Measurements from ENCODE around the gene ABCA7.
A peak's percentile ranks its signal among the peaks of the same experiment; 100 is the strongest.

ABCA7 gene, protein sequence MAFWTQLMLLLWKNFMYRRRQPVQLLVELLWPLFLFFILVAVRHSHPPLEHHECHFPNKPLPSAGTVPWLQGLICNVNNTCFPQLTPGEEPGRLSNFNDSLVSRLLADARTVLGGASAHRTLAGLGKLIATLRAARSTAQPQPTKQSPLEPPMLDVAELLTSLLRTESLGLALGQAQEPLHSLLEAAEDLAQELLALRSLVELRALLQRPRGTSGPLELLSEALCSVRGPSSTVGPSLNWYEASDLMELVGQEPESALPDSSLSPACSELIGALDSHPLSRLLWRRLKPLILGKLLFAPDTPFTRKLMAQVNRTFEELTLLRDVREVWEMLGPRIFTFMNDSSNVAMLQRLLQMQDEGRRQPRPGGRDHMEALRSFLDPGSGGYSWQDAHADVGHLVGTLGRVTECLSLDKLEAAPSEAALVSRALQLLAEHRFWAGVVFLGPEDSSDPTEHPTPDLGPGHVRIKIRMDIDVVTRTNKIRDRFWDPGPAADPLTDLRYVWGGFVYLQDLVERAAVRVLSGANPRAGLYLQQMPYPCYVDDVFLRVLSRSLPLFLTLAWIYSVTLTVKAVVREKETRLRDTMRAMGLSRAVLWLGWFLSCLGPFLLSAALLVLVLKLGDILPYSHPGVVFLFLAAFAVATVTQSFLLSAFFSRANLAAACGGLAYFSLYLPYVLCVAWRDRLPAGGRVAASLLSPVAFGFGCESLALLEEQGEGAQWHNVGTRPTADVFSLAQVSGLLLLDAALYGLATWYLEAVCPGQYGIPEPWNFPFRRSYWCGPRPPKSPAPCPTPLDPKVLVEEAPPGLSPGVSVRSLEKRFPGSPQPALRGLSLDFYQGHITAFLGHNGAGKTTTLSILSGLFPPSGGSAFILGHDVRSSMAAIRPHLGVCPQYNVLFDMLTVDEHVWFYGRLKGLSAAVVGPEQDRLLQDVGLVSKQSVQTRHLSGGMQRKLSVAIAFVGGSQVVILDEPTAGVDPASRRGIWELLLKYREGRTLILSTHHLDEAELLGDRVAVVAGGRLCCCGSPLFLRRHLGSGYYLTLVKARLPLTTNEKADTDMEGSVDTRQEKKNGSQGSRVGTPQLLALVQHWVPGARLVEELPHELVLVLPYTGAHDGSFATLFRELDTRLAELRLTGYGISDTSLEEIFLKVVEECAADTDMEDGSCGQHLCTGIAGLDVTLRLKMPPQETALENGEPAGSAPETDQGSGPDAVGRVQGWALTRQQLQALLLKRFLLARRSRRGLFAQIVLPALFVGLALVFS (N-terminal part only)

DNA sequence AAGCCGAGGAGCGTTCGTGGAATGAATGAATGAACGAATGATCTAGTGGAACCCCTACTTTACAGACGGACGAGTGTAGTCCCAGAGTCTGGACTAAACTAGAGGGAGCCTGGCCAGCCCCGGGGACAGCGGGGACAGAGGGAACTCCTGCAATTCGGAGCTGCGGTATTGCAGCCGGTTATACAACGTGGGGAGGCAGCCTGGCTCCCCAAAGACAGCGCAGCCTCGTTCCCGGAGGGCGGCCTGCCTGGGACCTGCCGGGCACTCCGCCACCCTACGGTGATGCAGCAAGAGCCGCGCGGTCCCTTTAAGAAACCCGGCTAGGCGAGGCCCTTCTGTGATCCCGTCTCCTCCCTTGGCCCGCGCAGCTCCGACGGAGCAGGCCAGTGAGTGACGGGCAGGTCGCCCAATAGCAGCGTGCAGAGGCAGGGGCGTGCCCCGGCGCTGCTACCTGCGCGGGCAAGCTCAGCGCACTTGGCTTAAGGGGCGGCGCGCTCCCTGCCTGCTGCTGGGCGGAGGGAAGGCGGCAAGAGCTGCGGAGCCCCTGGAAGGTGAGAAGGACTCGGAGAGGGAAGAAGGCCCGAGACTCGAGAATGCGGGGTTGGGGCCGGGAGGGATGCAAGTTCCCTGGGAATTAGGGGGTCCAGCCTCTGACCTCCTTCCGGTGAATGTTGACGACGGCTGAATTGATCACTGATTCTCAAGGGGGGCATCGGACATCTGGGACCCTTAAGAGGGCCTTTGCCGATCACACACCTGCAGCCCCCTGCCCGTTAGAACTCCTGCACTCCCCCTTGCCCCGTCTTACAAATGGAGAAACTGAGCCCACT, at the start of gene ABCA7:
Gene ABCA7, plus strand, starts transcription at position 462 of the 830 bp plus-strand sequence. CDS start 1,255 bp downstream, outside the sequence.
- peak; percentile 98 for DNase-seq (ENCODE audit: low read depth, low spot score)
- in situ Hi-C loops (cut with HindIII; ENCODE audit: low sequenced_read_pairs): no loop called here
- TF ChIP-seq, protein P1, sequence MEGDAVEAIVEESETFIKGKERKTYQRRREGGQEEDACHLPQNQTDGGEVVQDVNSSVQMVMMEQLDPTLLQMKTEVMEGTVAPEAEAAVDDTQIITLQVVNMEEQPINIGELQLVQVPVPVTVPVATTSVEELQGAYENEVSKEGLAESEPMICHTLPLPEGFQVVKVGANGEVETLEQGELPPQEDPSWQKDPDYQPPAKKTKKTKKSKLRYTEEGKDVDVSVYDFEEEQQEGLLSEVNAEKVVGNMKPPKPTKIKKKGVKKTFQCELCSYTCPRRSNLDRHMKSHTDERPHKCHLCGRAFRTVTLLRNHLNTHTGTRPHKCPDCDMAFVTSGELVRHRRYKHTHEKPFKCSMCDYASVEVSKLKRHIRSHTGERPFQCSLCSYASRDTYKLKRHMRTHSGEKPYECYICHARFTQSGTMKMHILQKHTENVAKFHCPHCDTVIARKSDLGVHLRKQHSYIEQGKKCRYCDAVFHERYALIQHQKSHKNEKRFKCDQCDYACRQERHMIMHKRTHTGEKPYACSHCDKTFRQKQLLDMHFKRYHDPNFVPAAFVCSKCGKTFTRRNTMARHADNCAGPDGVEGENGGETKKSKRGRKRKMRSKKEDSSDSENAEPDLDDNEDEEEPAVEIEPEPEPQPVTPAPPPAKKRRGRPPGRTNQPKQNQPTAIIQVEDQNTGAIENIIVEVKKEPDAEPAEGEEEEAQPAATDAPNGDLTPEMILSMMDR (IDR thresholded peaks at IDR 0.05; ENCODE audit: low read depth, low read length): no peak
- peak within 1 kb of the TSS; percentile 62 for H3K4me3 ChIP-seq (ENCODE audit: low read depth, low read length)

DNA sequence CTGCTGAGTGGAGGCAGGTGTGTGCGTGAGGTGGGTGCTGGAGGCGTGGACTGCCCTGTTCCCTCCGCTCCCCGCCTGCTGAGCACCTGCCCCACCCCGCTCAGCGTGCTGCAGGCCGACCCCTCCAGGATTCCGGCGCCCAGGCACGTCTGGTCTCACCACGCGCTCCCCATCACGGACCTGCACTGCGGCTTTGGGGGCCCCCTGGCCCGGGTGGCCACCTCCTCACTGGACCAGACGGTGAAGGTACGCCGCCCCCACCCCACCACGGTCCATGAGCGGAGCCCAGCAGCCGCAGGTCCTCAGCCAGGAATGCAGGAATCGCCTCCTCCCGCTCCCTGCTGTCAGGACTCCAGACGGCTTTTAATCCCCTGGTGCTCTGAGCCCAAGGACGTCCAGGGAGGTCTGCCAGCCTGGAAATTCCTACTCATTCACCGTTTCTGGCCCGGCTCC, 49.8 kb upstream of the ABCA7 start:
- in situ Hi-C loops (cut with HindIII; ENCODE audit: low sequenced_read_pairs): no loop called here
- H3K4me3 ChIP-seq (ENCODE audit: low read depth, low read length): no peak overlapping the region
- DNase-seq (ENCODE audit: low read depth, low spot score): no peak
- TF ChIP-seq, protein P1 (IDR thresholded peaks at IDR 0.05; ENCODE audit: low read depth, low read length): no peak

DNA sequence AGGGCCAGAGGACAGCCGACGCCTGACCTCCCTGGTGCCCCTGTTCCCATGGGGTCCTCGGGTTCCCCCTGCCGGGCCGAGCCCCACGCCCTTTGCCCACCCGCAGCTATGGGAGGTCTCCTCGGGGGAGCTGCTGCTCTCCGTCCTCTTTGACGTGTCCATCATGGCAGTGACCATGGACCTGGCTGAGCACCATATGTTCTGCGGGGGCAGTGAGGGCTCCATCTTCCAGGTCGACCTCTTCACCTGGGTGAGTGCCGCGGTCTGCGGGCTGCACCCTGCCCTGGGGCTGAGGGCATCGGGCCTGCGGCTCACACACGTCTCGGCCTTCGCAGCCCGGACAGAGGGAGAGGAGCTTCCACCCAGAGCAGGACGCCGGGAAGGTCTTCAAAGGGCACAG, 49.2 kb upstream of the ABCA7 start:
- in situ Hi-C loops (cut with HindIII; ENCODE audit: low sequenced_read_pairs): no loop called here
- DNase-seq (ENCODE audit: low read depth, low spot score): no peak
- H3K4me3 ChIP-seq (ENCODE audit: low read depth, low read length): no peak overlapping the region
- TF ChIP-seq, protein P1 (IDR thresholded peaks at IDR 0.05; ENCODE audit: low read depth, low read length): no peak

DNA sequence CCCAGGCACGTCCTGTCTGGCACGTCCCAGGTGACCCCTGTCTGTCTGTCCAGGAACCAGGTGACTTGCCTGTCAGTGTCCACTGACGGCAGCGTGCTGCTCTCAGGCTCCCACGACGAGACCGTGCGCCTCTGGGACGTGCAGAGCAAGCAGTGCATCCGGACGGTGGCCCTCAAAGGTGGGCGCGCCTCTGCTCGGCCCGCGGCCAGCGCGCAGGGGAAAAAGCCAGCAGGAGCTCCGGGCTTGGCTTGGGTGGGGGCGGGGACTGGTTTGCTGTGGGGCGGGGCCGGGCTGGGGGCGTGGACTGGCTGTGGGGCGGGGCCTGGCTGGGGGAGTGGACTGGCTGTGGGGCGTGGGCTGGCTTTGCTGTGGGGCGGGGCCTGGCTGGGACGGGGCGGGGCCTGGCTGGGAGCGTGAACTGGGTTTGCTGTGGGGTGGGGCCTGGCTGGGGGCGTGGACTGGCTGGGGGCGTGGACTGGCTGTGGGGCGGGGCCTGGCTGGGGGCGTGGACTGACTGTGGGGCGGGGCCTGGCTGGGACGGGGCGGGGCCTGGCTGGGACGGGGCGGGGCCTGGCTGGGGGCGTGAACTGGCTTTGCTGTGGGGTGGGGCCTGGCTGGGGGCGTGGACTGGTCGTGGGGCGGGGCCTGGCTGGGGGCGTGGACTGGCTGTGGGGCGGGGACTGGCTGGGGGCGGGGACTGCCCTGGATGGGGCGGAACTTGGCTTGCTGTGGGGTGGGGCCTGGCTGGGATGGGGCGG, 48.6 kb upstream of the ABCA7 start:
- peak; percentile 42 for DNase-seq (ENCODE audit: low read depth, low spot score)
- no peak overlapping the region for H3K4me3 ChIP-seq (ENCODE audit: low read depth, low read length)
- TF ChIP-seq, protein P1 (IDR thresholded peaks at IDR 0.05; ENCODE audit: low read depth, low read length): no peak
- in situ Hi-C loops (cut with HindIII; ENCODE audit: low sequenced_read_pairs): no loop called here

DNA sequence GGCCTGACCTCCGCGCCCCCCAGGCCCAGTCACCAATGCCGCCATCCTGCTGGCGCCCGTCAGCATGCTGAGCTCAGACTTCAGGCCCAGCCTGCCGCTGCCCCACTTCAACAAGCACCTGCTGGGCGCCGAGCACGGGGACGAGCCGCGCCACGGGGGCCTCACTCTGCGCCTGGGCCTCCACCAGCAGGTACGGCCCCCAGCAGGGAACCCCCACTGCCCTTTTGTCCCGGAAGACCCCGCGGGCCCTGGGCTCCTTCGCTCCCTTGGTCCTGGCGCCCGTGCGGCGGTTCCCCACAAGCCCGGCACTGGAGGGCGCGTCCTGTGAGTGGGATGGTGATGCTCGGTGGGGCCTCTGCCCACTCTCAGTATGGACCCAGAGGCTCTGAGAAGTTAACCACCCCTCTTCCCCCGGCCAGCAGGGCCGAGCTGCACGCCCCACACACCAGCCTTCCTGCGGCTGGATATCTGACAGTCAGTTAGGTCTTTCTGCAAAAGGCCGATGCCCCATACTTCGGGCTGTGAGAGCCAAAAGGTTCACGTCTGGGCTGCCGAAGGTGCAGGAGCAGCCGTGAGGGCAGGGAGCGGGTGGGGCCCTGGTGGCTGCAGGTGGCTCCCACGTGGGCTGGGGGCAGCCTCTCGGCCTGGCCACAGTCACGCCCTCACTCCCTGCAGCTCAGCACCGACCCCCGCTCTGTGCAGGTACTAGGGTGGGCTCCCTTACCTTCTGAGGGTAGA, 47.8 kb upstream of the ABCA7 start:
- TF ChIP-seq, protein P1 (IDR thresholded peaks at IDR 0.05; ENCODE audit: low read depth, low read length): no peak
- in situ Hi-C loops (cut with HindIII; ENCODE audit: low sequenced_read_pairs): no loop called here
- H3K4me3 ChIP-seq (ENCODE audit: low read depth, low read length): no peak overlapping the region
- no peak for DNase-seq (ENCODE audit: low read depth, low spot score)

Measured in astrocyte of the spinal cord (primary cell).